Retinal pigment epithelial cell (primary cell): Measurements from ENCODE around the gene NELL2.

Source experiments
- DNase-seq: peaks from one replicate; pipeline ENCODE4 v3.0.0-alpha.2; 2010; ENCODE audit warnings: low read depth
- H3K4me3 ChIP-seq: 2 replicates; pipeline ENCODE4 v1.5.1; 2011; ENCODE audit warnings: mild to moderate bottlenecking, low read length, control low read depth, moderate library complexity
- CTCF ChIP-seq: conservative IDR thresholded peaks from 2 replicates; pipeline ENCODE4 v1.5.1; 2011; ENCODE audit warnings: low read depth, low read length, control low read depth, inconsistent platforms

NELL2 gene

GRCh38 chr12:44551631-44552030, 324.5 kb downstream of the NELL2 start:
- no peak for TF ChIP-seq CTCF
- no peak for DNase-seq
- H3K4me3 ChIP-seq, result no peak overlapping the region

GRCh38 chr12:44550377-44550776, 325.7 kb downstream of the NELL2 start:
- H3K4me3 ChIP-seq, result no peak overlapping the region
- DNase-seq, result no peak
- no peak for TF ChIP-seq CTCF

GRCh38 chr12:44546060-44546459, 330.1 kb downstream of the NELL2 start:
- no peak for TF ChIP-seq CTCF
- no peak overlapping the region for H3K4me3 ChIP-seq
- DNase-seq, result no peak

GRCh38 chr12:44544018-44544417, 332.1 kb downstream of the NELL2 start:
- no peak for DNase-seq
- no peak overlapping the region for H3K4me3 ChIP-seq
- TF ChIP-seq CTCF, result no peak

GRCh38 chr12:44542716-44543115, 333.4 kb downstream of the NELL2 start:
- no peak for DNase-seq
- no peak for TF ChIP-seq CTCF
- no peak overlapping the region for H3K4me3 ChIP-seq

GRCh38 chr12:44537354-44537753, 338.8 kb downstream of the NELL2 start:
- no peak overlapping the region for H3K4me3 ChIP-seq
- TF ChIP-seq CTCF, result no peak
- DNase-seq, result no peak

- no peak for DNase-seq
- TF ChIP-seq CTCF, result no peak
- no peak overlapping the region for H3K4me3 ChIP-seq
Measured at GRCh38 chr12:44532940-44533339, 343.2 kb downstream of the NELL2 start.
